A549 treated with Hydrocortisone at 1 μM for 4 hours (cell line): Measurements from ENCODE around the gene POLG. TPM values are rescaled to one million over a fixed set of nuclear protein-coding genes. Genes with fewer than 3 reads are reported as not detected.

Source experiments
- total RNA-seq: library from RNA; stranded (reverse); fragments of 200-300 nt; extraction: Qiagen RNA extraction; gene quantifications from 5 replicates; pipeline ENCODE4 v1.2.3, GENCODE V29; 2022

Gene POLG
- 54.0 to 59.5 TPM (median 58.0 TPM) in 5 replicates for total RNA-seq

DNA sequence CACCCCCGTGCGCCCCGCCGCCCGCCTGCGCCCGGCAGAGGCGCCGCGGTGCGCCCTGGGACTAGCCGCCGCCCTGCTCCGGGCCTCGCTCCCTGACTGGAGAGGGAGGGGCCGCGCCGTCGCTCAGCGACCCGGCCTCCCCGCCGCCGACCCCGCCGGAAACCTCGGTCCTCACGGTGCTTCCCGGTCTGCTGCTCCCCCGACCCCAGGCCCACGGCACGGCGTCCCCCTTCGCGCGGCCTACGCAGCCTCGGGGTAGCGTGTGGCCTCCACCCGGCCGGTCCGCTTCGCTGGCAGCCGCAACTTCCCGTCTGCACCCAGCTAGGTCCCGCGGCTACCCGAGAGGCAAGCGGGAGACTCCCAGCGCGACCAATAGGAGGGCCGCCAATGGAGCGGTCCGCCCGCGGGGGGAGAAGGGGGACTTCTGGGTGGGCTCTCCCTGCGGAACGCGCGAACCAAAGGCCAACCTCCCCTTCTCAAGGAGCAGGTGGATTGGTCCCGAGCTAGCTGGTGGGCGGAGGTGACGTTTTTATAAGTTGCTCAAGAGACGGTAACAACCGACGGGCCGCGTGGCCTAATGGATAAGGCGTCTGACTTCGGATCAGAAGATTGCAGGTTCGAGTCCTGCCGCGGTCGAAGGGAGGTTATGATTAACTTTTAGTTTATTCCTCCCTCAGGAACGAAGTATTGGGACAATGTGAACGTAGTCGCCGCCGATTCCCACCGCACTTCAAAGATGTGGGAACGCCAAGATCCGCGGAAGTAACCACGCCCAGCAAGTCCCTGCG lies at the start of gene POLG:
TSS of gene POLG (minus strand) at position 315 of the 788 bp plus-strand sequence. CDS start 1,070 bp downstream, outside the sequence.

Other genes with a start within 250 kb of the POLG start
- 104 to 168 TPM (median 148 TPM) in 5 replicates for gene ABHD2, start 246.4 kb downstream of the POLG start, total RNA-seq
- 0.13 TPM in 1 of 5 replicates, not detected in the others for gene RLBP1, start 113.2 kb downstream of the POLG start, total RNA-seq
- gene FANCI, start 90.8 kb downstream of the POLG start, total RNA-seq: 50.3 to 83.1 TPM (median 60.5 TPM) in 5 replicates
- gene RHCG, start 161.8 kb upstream of the POLG start, total RNA-seq: 41.3 to 50.1 TPM (median 43.6 TPM) in 5 replicates
- 10.1 to 13.7 TPM (median 11.9 TPM) in 5 replicates for gene TICRR, start 240.6 kb upstream of the POLG start, total RNA-seq